Erythroblast (primary cell): Measurements from ENCODE around the gene PPP3R2.

Experiments
- GATA1 ChIP-seq: IDR thresholded peaks from 2 replicates; pipeline ENCODE4 v1.6.1; 2011; ENCODE audit warnings: low read depth, mild to moderate bottlenecking, control low read depth, low read length, moderate library complexity
- POLR2A ChIP-seq: IDR thresholded peaks from 2 replicates; pipeline ENCODE4 v1.6.1; 2011; ENCODE audit warnings: mild to moderate bottlenecking, low read length

GRCh38 chr9:101625876-101626275, 31.1 kb upstream of the PPP3R2 start:
- TF ChIP-seq POLR2A (no peak), GATA1 (no peak)
